ENCODE data around the gene SOBP. TPM values are rescaled to one million over a fixed set of nuclear protein-coding genes. Genes with fewer than 3 reads are reported as not detected.

The SOBP gene
- total and polyA plus RNA-seq, 10 donors = 0.87 to 7.8 (median 4.9) TPM

- Histone ChIP-seq H3K4me1 (peaks cover 19 to 49% (median 29%) of the 10 kb centered on the region in 6 donors), H3K9me3 (no peaks in the 10 kb centered on the region), H3K36me3 (no peaks in the 10 kb centered on the region), H3K4me3 (no peak overlapping the region), H3K27me3 (replicated peaks in 1 of 7) (no peaks in the 10 kb centered on the region), H3K27ac (no peak overlapping the region)
- DNase-seq = no peak
- 87 to 93% (median 92%) methylated on average over 7 of the region's 7 CpGs for WGBS, 5 donors
- TF ChIP-seq POLR2AphosphoS5 (IDR thresholded peaks at IDR 0.05) = no peak
- no peak for TF ChIP-seq CTCF (IDR thresholded peaks at IDR 0.05 in 8 of 11, conservative IDR thresholded peaks at IDR 0.05 in 3 of 11)
- TF ChIP-seq POLR2A (IDR thresholded peaks at IDR 0.05) = no peak
- intact Hi-C loops (cut with DNase I; ENCODE audit: low total_unique reads) = no loop called here
These were observed 171.4 kb downstream of the SOBP start for GRCh38 chr6:107661291-107661690.

GRCh38 chr6:107662333-107662732, 172.4 kb downstream of the SOBP start:
- DNase-seq = no peak
- Histone ChIP-seq H3K27me3 (replicated peaks in 1 of 7) (no peaks in the 10 kb centered on the region), H3K9me3 (no peaks in the 10 kb centered on the region), H3K36me3 (no peaks in the 10 kb centered on the region), H3K4me3 (no peak overlapping the region), H3K27ac (no peak overlapping the region), H3K4me1 (peaks cover 10 to 49% (median 18%) of the 10 kb centered on the region in 6 donors)
- WGBS, 5 donors = 65 to 92% (median 75%) methylated on average over 4 of the region's 4 CpGs
- intact Hi-C loops (cut with DNase I; ENCODE audit: low total_unique reads) = no loop called here
- TF ChIP-seq CTCF (IDR thresholded peaks at IDR 0.05 in 8 of 11, conservative IDR thresholded peaks at IDR 0.05 in 3 of 11) = no peak
- no peak for TF ChIP-seq POLR2AphosphoS5 (IDR thresholded peaks at IDR 0.05)
- no peak for TF ChIP-seq POLR2A (IDR thresholded peaks at IDR 0.05)

GRCh38 chr6:107663308-107663707, 173.4 kb downstream of the SOBP start:
- WGBS, 5 donors = 86 to 92% (median 88%) methylated on average over 6 of the region's 6 CpGs
- no peak overlapping the region for H3K27ac ChIP-seq
- peaks cover 4 to 43% (median 9%) of the 10 kb centered on the region in 6 donors for H3K4me1 ChIP-seq
- no peaks in the 10 kb centered on the region for H3K27me3 ChIP-seq (replicated peaks in 1 of 7)
- TF ChIP-seq POLR2AphosphoS5 (IDR thresholded peaks at IDR 0.05) (no peak), POLR2A (IDR thresholded peaks at IDR 0.05) (no peak), CTCF (IDR thresholded peaks at IDR 0.05 in 8 of 11, conservative IDR thresholded peaks at IDR 0.05 in 3 of 11) (no peak)
- H3K4me3 ChIP-seq = no peak overlapping the region
- no peak for DNase-seq
- no peaks in the 10 kb centered on the region for H3K9me3 ChIP-seq
- intact Hi-C loops (cut with DNase I; ENCODE audit: low total_unique reads) = no loop called here
- no peaks in the 10 kb centered on the region for H3K36me3 ChIP-seq

GRCh38 chr6:107665382-107665781, 175.5 kb downstream of the SOBP start:
- H3K27ac ChIP-seq = no peak overlapping the region
- DNase-seq = no peak

More at GRCh38 chr6:107665382-107665781, 175.5 kb downstream of the SOBP start:
- Histone ChIP-seq H3K36me3 (no peaks in the 10 kb centered on the region), H3K4me3 (no peak overlapping the region), H3K4me1 (peaks cover 7 to 47% (median 14%) of the 10 kb centered on the region in 6 donors), H3K9me3 (no peaks in the 10 kb centered on the region), H3K27me3 (replicated peaks in 1 of 7) (no peaks in the 10 kb centered on the region)
- WGBS, 5 donors = 60 to 81% (median 80%) methylated on average over 4 of the region's 4 CpGs
- TF ChIP-seq POLR2A (IDR thresholded peaks at IDR 0.05) = no peak
- no peak for TF ChIP-seq POLR2AphosphoS5 (IDR thresholded peaks at IDR 0.05)
- no peak for TF ChIP-seq CTCF (IDR thresholded peaks at IDR 0.05 in 8 of 11, conservative IDR thresholded peaks at IDR 0.05 in 3 of 11)
- intact Hi-C loops (cut with DNase I; ENCODE audit: low total_unique reads) = no loop called here
